NCI-H2029 treated with DMSO at 0.1 percent for 48 hours (cell line): ENCODE results near the gene ELF3.
A peak's percentile ranks its signal among the peaks of the same experiment; 100 is the strongest.
"Not testable (repeated sequence)": the region's sequence is repeated elsewhere in the genome, so short reads cannot be mapped to it uniquely, and the experiment has no call there.

ENCODE experiments used
- DNase-seq: peaks from one replicate; lab custom pipeline; 2025; lab: John Stamatoyannopoulos, UW

ELF3 gene

GRCh38 chr1:202009326-202010179 lies 834 bp upstream of the ELF3 start:
- peak; percentile 79 for DNase-seq

- no peak for DNase-seq
These were observed 1.6 kb downstream of the ELF3 start for GRCh38 chr1:202011994-202012393.

GRCh38 chr1:202012544-202013478 lies 2.4 kb downstream of the ELF3 start:
- peak; percentile 37 for DNase-seq

GRCh38 chr1:202013603-202014002 lies 3.2 kb downstream of the ELF3 start:
- DNase-seq: no peak

GRCh38 chr1:202014060-202014459 lies 3.7 kb downstream of the ELF3 start:
- DNase-seq: no peak

GRCh38 chr1:202014915-202015661 lies 4.7 kb downstream of the ELF3 start:
- DNase-seq: no peak

- DNase-seq: no peak
These were observed 5.2 kb downstream of the ELF3 start for GRCh38 chr1:202015662-202015937.

- no peak for DNase-seq
These were observed 5.8 kb downstream of the ELF3 start for GRCh38 chr1:202016022-202016810.

GRCh38 chr1:202016811-202017748 lies 6.7 kb downstream of the ELF3 start:
- no peak for DNase-seq

GRCh38 chr1:202017749-202018467 lies 7.5 kb downstream of the ELF3 start:
- peak; percentile 67 for DNase-seq

- DNase-seq: peak; percentile 87
These were observed 8.3 kb downstream of the ELF3 start for GRCh38 chr1:202018468-202019234.

GRCh38 chr1:202019235-202019558 lies 8.8 kb downstream of the ELF3 start:
- not testable (repeated sequence) for DNase-seq

- DNase-seq: peak; percentile 84
These were observed 12.6 kb downstream of the ELF3 start for GRCh38 chr1:202023001-202023433.

- peak; percentile 79 for DNase-seq
These were observed 18.8 kb downstream of the ELF3 start for GRCh38 chr1:202029171-202029665.

GRCh38 chr1:202029727-202030126 lies 19.3 kb downstream of the ELF3 start:
- no peak for DNase-seq

GRCh38 chr1:202031796-202032195 lies 21.4 kb downstream of the ELF3 start:
- DNase-seq: no peak

GRCh38 chr1:202034149-202034682 lies 23.8 kb downstream of the ELF3 start:
- no peak for DNase-seq

GRCh38 chr1:202034683-202035462 lies 24.5 kb downstream of the ELF3 start:
- peak; percentile 76 for DNase-seq
